Fibroblast of lung (primary cell): ENCODE results near the gene BBX.

ENCODE experiments used
- CTCF ChIP-seq, 2 donors: IDR thresholded peaks in 1 of 2; conservative IDR thresholded peaks in 1 of 2; 1 replicate in 1 of 2; 2 replicates in 1 of 2; pipeline ENCODE4 v1.5.1; 2011 to 2012; ENCODE audit warnings: low read length in 2 of 2, control low read depth in 1 of 2, inconsistent platforms in 1 of 2, low read depth in 1 of 2, mild to moderate bottlenecking in 1 of 2
- EZH2 ChIP-seq: IDR thresholded peaks from 2 replicates; pipeline ENCODE4 v1.5.1; 2012; ENCODE audit warnings: low read length, control low read depth, mild to moderate bottlenecking; ENCODE audit errors: missing control alignments

- TF ChIP-seq CTCF (conservative IDR thresholded peaks at IDR 0.05 in 1 of 2, IDR thresholded peaks at IDR 0.05 in 1 of 2; ENCODE audit: low read depth in 1 of 2, low read length in 2 of 2), result no peak
- TF ChIP-seq EZH2, result no peak
Observed at GRCh38 chr3:107522510-107523288, at the start of gene BBX.
